ENCODE results near the gene ENPP6.

GRCh38 chr4:184265546-184266351 lies 48.1 kb upstream of the ENPP6 start:
- no peak for TF ChIP-seq REST (IDR thresholded peaks at IDR 0.05; ENCODE audit: unreplicated experiment)
- TF ChIP-seq POLR2AphosphoS5 (IDR thresholded peaks at IDR 0.05; ENCODE audit: low read depth): no peak
- no peak for TF ChIP-seq CTCF (conservative IDR thresholded peaks at IDR 0.05; ENCODE audit: low read depth in 2 of 2)
- TF ChIP-seq EZH2 (IDR thresholded peaks at IDR 0.05; ENCODE audit: low read depth, unreplicated experiment): no peak
- no peak for TF ChIP-seq EZH2phosphoT487 (IDR thresholded peaks at IDR 0.05; ENCODE audit: unreplicated experiment)
- no peak for TF ChIP-seq ETS1 (IDR thresholded peaks at IDR 0.05)
- TF ChIP-seq STAT1 (IDR thresholded peaks at IDR 0.05; ENCODE audit: unreplicated experiment): no peak
